Activated CD8-positive, alpha-beta memory T cell treated with anti-CD3 and anti-CD28 coated beads for 36 hours (primary cell): Measurements from ENCODE around the gene ATXN3L. TPM values are rescaled to one million over a fixed set of nuclear protein-coding genes. Genes with fewer than 3 reads are reported as not detected.

ENCODE experiments used
- CTCF ChIA-PET: fragments of 350-600 bp; sonication (Branson Sonifier 250); formaldehyde crosslinking; loops from one replicate; lab custom pipeline; 2021; ENCODE audit warnings: antibody characterized with exemption; lab: Charles Lee
- POLR2A ChIA-PET: fragments of 350-600 bp; sonication (Branson Sonifier 250); formaldehyde crosslinking; loops from one replicate; lab custom pipeline; 2021; ENCODE audit warnings: antibody characterized with exemption; lab: Charles Lee
- total RNA-seq, 2 experiments: library from RNA; stranded (reverse); gene quantifications; one replicate each; pipeline ENCODE4 v1.2.3, GENCODE V29; 2021

The ATXN3L gene
- total RNA-seq = not detected

GRCh38 chrX:13319953-13320352, at the start of gene ATXN3L:
TSS of gene ATXN3L (minus strand) at chrX:13320053. CDS start at chrX:13319934, 119 bp downstream.
- CTCF ChIA-PET = no interaction called here
- POLR2A ChIA-PET = no interaction called here

GRCh38 chrX:13369256-13370030, 49.6 kb upstream of the ATXN3L start:
- POLR2A ChIA-PET = no interaction called here

DNA sequence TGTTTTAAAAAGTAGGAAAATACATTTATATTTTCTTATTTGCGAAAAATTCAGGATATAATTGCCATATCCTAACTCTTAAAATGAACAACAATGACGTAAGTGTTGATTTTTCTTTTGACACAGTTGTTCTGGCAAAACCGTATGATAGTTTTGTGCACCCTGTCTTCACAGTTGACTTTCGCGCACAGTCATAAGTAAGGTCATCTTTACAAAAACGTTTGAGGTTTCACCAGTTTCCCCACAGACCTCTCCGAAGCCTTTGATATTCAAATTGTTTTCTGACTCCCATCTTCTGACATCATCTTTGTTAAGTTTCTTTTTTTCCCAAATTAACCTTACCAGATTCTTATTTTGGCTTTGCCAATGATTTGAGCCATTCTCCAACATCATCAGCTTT, 48.1 kb upstream of the ATXN3L start:
- CTCF ChIA-PET = no interaction called here
- POLR2A ChIA-PET = no interaction called here

More at GRCh38 chrX:13369256-13370030, 49.6 kb upstream of the ATXN3L start:
- CTCF ChIA-PET = no interaction called here

DNA sequence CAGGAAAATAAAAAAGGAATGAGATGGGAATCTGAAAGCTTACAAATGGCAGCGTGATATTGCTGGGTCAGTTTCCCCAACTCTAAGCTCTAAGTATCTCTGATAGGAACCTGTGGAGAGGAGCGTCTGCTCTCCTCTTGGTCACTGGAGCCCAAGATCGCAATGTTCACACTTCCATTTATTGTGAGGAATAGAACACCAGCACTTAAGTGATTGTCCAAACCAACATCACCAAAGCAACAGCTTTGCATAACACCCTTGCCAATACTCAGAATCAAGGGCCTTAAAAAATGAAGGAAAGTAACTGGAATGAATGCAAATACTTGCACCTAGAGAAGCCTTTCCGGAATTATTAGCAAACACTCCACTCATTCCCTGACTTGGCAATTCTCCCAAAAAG, 46.8 kb upstream of the ATXN3L start:
- ChIA-PET POLR2A (no interaction called here), CTCF (no interaction called here)

GRCh38 chrX:13365161-13365560, 45.3 kb upstream of the ATXN3L start:
- ChIA-PET CTCF (no interaction called here), POLR2A (no interaction called here)

DNA sequence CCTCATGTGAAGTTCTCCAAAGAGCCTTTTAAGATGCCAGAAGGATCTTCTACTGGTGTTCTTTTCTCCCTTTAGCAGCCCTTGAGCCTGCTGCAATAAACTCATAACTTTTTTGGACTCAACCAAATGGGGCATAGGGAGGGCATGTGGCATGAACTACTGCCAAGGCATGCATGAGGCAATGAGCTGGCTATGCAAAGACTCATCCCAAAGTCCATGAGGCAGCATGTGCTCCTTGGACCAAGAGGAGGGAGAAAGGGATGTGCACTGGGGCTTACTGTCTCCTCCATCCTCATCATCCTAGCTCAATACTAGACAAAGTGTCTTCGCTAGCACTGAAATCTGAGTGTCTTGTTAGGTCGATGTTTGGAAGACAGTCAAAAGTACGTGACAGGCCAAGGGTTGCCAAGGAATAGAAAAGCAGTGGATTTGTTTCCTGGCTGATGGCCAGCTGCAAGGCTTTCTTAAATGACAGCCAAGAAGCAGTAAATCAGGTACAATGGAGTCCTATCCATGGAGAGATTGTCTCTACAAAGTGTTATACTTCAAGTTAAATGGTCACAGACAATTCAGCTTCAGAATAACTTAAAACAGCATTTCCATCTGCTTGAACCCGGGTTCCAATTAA, 44.5 kb upstream of the ATXN3L start:
- POLR2A ChIA-PET = no interaction called here
- CTCF ChIA-PET = no interaction called here

- ChIA-PET CTCF (no interaction called here), POLR2A (no interaction called here)
Observed at GRCh38 chrX:13360146-13360545, 40.3 kb upstream of the ATXN3L start.

- POLR2A ChIA-PET = no interaction called here
- CTCF ChIA-PET = no interaction called here
Observed at GRCh38 chrX:13357925-13358324, 38.1 kb upstream of the ATXN3L start.

DNA sequence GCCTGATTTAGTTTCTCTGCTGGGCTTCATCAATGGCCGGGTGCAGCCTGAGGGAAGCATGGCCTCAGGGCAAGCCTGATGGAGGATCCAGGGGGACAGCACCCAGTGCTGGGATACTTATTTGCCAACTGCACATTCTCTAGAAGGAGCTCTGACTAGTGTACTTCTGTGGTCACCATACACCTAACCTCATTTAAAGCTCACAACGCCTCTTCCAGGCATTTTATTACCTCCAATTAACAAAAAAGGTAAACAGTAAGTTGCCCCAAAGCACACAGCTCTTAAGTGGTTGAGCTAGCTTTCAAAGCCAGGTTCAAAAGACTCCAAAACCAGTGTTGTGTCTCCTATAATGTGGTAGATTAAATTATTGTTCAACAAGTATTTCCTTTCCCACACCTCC, 26.8 kb upstream of the ATXN3L start:
- CTCF ChIA-PET = no interaction called here
- POLR2A ChIA-PET = no interaction called here

DNA sequence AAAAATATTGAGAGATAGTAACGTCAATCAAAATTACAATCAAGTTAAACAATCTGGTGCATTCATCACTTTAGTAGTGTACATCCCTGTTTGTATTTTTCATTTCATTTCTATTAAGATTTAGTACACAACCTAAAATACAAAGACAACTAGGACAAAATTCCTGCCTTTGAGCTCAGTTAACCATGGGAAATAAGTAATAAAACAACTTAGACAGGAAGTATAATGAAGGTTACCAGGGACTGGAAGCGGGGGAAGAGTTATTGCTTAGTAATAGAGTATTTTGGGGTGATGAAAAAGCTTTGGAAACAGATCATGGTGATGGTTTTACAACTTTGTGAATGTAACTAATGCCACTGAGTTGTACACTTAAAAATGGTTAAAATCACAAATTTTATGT, 25.6 kb upstream of the ATXN3L start:
- ChIA-PET CTCF (no interaction called here), POLR2A (no interaction called here)

GRCh38 chrX:13345037-13345436, 25.2 kb upstream of the ATXN3L start:
- CTCF ChIA-PET = no interaction called here
- POLR2A ChIA-PET = no interaction called here

- ChIA-PET CTCF (no interaction called here), POLR2A (no interaction called here)
Observed at GRCh38 chrX:13341491-13342101, 21.7 kb upstream of the ATXN3L start.

- POLR2A ChIA-PET = no interaction called here
- CTCF ChIA-PET = no interaction called here
Observed at GRCh38 chrX:13340182-13340791, 20.4 kb upstream of the ATXN3L start.

DNA sequence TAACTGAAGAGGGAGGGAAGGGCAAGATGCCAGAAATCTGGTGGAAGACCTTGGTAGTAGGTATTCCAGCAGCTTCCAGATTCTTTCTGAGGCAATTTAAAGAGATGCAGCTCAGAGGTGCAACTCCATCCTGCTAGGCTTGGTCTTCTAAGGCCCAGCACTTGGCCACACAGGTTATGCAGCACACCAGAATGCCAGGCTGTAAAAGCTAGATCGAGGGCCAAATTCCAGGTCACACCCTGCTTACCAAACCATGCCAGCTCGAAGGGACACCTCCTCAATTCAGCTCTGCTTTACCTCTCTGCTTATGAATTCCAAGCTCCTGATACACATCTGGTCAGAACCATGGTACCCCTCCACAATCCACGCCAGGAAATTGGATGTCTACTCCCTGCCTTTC, 19.8 kb upstream of the ATXN3L start:
- ChIA-PET POLR2A (no interaction called here), CTCF (no interaction called here)

DNA sequence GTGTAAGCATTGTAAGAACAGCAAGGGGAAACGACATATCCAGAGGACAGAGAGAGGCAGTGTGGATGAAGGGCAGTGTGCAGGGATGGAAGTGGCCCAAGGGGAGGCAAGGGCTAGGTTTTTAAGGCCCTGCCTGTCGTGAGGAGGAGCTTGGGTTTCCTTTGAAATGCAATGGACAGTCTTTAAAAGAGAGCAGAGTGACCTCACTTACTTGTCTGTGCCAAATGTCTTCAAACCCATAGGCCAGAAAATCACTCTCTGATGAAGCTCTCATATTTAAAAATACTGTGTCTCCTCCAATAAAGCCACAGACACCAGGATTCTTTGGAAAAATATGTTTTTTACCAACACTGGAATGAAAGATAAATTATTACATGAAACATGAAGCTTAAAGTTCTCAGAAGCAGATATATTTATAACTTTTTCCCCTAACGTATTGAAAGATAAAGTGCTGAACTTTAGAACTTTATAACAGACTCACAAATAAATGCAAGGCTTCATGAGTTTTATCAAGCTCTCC, 19.2 kb upstream of the ATXN3L start:
- CTCF ChIA-PET = no interaction called here
- POLR2A ChIA-PET = no interaction called here

DNA sequence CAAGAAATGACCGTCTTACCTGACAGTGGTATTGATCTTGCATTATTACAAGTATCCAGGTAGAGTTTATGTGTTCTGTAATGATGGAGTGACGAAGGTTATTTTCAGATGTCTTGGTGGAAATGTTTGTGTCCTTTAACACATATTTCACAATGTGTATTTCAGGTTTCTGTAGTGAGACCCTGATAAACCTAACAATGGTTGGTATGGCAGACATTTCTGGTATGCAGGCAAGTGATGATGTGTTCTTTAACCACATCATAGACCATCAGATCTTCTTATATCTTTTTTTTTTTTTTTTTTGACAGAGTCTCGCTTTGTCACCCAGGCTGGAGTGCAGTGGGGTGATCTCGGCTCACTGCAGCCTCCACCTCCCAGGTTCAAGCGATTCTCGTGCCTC, 14.6 kb upstream of the ATXN3L start:
- ChIA-PET CTCF (no interaction called here), POLR2A (no interaction called here)

DNA sequence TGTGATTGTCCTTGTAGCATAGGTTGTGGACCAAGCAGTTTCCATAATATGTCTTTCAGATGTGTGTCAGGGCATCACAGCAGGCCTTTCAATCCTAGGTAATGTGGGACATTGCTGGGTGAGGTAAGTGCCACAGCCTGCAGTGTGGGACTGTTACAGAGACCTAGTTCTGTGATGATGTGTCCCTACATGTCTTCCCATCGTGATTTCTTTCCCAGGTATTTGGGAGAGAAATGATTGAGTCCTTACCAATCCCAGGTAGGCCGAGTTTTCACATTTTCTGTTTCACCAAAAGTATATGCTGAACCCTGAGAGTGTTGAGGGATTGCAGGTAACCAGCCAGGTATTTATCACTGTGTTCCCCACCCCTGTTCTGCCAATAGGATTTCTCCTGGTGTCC, 10.6 kb upstream of the ATXN3L start:
- ChIA-PET CTCF (no interaction called here), POLR2A (no interaction called here)

GRCh38 chrX:13327666-13328065, 7.8 kb upstream of the ATXN3L start:
- ChIA-PET POLR2A (no interaction called here), CTCF (no interaction called here)

DNA sequence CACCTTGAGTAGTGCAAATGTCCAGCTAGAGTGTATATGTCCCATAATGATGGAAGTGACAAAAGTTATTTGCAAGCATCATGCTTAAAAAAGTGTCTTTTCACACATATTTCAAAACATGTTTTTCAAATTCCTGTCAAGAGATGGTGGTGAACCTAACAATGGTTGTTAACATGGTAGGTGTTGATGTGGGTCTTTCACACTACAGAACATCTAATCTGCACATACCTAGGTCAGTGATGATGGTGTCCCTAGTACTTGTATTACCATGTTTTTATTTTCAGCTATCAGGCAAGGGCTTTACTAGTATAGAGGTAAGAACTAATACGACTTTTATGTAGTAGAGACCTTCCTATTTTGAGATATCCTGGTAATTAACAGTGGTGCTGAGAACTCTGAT, 3.4 kb upstream of the ATXN3L start:
- POLR2A ChIA-PET = no interaction called here
- CTCF ChIA-PET = no interaction called here

GRCh38 chrX:13317366-13317765, 2.5 kb downstream of the ATXN3L start:
- ChIA-PET POLR2A (no interaction called here), CTCF (no interaction called here)
